NOMO-1 treated with DMSO at 0.1 percent for 48 hours (cell line): ENCODE measurements around the gene TMEM92.
"Not testable (repeated sequence)": the region's sequence is repeated elsewhere in the genome, so short reads cannot be mapped to it uniquely, and the experiment has no call there.

Source experiments
- DNase-seq: peaks from one replicate; lab custom pipeline; 2025; ENCODE audit not compliant: unreplicated experiment; lab: John Stamatoyannopoulos, UW

The TMEM92 gene

DNA sequence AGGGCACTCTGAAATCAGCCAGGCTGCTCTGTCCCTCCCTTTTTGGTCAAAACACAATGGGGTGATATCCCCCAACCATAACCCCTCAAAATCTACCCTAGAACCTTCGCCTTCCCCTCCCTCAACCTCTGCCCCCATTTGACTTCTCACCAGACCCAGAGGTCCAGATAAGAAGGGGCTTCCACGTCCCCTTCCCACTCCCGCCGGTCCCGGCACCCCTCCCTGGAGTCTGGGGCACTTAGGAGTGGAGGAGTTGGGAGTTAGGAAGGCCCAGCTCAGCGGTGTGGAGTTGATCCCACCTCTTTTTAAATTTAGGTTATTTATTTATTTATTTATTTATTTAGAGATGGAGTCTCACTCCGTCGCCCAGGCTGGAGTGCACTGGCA lies 619 bp upstream of the TMEM92 start:
- no peak for DNase-seq

DNA sequence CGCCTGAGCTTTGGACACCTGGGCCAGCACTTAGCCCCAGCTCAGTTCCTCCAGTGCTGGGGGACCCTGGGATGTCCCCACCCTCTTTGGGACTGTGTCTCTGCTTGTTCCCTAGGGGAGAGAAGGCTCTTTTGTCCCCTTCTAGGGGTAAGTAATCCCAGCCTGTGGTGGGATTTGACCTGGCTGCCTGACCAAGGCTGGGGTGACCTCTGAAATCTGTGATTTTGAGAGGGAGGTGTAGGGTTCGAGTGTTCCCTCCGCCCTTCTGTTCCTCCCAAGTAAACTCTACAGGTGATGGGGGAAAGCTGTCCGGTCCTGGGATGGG lies 593 bp downstream of the TMEM92 start:
- DNase-seq, result no peak

DNA sequence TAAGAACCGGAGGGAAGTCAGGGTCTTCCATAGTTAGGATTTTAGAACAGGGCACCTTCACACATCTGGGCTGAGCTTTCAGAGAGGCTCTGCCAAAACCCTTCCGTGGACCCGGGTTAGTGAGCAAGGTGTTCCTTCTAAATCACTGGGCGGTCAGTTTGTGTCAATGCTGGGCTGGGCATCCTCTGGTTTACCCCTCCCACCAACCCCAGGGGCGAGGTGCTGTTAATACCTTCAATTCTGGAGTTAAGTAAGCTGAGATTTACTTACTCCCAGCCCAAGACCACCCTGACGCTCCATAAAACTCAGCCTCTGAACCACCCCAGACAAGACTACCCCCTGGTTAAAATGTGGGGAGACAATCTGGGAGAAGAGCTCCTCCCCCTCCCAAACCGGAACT lies 1.0 kb downstream of the TMEM92 start:
- DNase-seq, result no peak

DNA sequence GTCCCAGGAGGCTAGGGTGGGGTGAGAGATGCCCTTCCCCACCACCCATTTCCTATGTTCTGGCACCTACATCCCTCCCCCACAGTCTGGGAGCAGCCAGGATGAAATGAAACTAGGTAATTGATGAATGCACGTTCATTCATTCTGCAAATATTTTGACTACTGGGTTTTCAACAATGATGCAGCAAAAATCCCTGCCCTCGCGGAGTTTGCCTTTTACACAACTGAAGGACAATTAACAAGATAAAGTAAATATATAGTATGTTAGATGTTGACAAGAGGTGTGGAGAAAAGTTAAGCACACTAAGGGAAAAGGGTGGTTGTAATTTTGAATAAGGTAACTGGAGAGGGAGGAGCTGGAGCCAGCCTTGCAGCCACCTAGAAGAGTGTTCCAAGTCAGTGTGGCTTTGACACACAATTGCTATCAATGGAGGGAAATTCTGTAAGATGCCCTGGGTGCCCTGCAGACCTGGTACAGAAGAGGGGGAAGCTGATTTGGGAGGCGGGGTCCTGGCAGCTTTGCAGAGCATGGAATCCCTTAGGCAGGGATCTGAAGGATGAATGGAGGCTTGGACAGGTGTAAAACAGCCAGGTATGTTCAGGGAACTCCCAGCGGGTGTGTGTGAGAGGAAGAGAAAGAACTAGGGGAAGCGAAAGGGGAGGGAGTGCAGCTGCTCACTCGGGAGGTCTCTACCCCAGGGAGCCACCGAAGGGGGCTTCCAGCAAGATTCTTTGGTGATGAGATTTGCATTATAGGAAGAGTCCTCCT lies 2.5 kb downstream of the TMEM92 start:
- DNase-seq, result no peak

DNA sequence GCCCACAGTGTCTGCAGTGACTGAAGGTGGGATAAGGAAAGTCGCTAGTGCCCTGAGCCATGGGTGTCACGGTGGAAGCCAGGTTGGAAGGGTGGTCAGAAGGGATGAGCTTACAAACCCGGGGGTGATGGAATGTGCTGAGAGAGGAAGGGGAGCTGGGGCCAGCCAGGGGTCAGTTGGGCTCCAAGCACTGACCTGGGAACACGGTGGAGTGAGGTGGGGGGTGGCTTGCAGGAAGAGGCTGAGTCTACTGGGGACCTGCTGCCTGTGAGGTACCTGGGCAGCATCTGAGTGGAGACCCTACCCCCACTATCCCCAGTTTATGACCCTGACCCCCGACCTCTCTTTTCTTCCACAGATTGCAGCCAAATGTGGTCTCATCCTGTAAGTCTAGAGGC lies 3.1 kb downstream of the TMEM92 start:
- DNase-seq, result no peak

DNA sequence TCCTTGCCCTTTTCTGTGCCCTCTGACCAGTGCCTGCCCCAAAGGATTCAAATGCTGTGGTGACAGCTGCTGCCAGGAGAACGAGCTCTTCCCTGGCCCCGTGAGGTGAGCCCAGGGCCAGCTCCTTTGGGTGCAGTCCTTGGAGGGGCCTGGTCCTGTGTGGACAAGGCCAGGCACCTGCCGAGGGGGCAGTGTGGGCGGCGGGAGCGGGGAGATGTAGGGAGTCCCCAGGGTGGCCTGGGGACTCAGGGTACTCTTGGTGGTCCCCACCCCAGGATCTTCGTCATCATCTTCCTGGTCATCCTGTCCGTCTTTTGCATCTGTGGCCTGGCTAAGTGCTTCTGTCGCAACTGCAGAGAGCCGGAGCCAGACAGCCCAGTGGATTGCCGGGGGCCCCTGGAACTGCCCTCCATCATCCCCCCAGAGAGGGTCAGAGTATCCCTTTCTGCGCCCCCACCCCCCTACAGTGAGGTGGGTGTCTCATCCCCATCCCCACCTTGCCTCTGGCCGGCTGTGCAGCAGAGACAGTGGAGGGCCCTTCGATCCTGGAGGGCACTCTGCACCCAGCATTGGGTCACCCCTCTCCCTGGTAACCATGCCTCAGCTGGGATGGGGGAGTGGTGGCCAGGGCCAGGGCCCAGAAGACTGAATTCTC lies 4.4 kb downstream of the TMEM92 start:
- no peak for DNase-seq

DNA sequence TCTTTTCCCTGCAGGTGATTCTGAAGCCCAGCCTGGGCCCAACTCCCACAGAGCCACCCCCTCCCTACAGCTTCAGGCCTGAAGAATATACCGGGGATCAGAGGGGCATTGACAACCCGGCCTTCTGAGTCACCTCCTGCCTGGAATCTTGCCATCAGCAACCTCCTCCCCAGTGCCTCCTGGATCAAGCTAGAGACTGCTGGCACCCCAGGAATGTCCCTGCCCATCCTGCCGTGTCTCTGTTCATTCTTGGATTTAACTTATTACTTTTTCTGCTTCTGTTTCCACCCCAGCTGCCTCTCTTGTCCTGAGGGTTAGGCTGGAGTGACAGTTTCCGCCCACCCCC lies 4.9 kb downstream of the TMEM92 start:
- no peak for DNase-seq

DNA sequence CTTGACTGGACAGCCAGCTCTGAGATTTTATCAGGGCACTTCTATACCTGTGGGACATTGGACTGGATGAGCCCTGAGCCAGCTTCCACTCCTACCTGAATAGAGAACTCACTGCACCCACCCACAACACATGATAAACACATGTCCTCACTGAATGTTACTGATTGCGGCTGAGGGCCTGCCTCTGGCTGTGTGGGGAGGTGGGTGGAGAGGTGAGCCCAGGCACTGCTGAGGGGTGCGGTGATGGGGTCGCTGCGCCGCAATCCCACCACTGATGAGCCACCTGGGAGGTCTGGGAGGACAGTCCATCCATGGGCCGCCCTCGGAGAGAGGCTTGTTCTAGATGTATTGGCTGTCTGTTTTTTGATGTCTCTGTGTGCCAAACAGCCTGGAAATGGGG lies 5.4 kb downstream of the TMEM92 start:
- no peak for DNase-seq

DNA sequence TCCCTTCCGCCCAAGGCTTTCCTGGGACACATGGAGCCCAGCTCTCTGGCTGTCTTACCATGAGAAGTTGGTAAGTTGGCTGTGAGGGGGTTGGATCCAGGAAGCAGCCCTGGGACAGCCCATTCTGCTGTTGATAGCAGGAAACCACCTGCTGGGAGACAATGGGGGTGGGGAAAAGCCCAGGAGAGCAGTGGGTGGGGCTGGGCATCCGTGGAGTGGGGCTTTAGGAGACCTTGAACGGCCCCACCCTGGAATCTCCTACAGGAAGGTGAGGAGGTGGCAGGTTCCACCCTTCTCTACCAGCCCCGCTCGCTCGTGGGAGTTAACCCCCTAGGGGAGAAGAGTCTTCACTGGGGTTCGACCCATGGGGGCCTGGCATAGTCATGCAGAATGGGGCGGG lies 5.8 kb downstream of the TMEM92 start:
- no peak for DNase-seq

DNA sequence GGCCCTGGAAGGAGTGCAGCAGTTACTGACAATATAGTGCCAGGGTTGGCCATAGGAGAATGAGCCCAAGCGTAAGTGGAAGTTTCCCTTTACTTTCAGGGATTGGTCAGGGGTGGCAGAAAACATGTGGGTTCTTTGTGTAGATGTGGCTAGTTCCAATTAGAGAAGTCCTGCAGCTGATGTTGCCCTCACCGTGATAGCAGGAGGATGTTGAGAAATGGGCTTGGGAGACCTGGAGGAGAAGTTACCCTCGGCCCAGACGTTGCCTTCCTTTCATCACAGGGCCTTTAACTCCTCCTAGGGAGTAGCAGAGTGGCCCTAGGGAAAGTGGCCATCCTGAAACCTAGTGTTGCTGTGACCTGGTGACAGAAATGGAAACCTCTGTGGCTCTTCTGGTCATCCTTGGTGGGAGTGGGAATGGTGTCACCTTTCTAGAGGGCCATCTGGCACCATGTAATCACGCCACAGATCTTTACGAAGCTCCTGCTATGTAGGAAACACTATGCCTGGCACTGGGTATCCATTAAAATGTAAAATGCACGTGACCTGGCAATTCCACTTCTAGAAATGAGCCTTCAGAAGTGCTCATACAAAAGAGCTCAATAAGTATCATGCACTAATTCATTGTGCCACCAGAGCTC lies 6.7 kb downstream of the TMEM92 start:
- DNase-seq, result peak; percentile 56

DNA sequence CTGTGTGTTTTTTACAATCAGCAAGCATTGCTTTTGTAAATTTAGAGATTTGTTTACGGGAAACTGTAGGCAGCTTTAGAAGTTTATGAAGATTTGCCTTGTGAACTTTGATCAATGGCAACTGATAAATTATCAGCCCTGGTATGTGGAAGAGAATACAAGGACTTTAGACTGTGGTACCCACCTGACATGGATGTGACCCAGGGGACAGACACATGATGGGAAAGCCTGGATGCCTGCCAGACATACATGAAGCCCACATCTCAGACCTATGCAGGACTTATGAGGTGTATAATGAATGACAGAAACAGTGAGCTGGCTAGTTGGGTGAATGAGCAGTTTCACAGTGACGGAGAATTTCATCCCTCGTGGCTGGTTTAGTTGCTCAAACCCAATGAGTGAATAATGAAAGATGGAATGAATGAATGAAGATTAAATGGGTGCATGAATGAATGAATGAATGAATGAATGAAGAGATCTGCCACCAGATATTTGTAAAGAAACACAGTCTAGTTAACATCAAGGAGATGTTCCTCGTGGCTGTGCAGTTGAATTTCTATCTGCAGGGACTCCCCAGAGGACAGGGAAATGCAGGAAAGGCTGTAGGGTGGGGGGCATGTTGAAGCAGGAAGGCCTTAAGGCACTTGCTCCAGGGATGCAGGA lies 7.6 kb downstream of the TMEM92 start:
- no peak for DNase-seq

DNA sequence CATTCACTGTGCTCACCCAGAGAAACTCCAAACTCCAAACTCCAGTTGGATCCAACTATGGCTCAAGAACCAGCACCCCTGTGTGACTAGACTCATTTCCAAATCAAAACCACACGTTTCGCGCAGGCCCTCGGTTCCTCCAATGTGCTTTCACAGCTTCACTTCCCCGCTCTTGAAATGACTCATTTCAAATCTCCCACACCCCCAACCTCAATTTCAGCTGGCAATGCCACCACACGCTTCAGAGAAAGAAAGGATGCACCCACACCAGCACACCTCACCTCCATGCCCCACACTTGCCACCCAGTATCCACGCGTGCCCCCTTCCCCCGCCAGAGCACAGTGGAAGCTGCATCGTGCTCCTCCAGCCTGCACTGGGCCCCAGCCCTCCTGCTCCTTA lies 9.0 kb downstream of the TMEM92 start:
- peak; percentile 77 for DNase-seq

DNA sequence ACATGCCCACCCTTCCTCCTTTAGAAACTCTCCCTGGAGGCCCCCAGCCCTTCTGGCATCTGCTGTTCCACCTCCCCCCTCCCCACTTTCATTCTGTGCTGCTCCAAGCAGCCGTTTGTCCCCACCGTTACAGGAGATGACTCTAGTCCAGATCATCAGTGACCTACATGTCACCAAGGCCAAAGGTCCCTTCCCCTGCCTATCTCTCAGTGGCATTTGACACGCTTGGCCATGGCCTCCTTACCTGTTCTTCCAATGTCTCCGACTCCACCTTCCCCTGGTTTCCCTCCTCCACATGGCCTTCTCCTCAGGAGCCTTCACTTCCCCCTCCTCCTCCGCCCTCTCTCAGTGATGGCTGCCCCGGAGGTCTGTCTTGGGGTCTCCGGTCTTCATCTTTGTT lies 9.4 kb downstream of the TMEM92 start:
- DNase-seq, result no peak

DNA sequence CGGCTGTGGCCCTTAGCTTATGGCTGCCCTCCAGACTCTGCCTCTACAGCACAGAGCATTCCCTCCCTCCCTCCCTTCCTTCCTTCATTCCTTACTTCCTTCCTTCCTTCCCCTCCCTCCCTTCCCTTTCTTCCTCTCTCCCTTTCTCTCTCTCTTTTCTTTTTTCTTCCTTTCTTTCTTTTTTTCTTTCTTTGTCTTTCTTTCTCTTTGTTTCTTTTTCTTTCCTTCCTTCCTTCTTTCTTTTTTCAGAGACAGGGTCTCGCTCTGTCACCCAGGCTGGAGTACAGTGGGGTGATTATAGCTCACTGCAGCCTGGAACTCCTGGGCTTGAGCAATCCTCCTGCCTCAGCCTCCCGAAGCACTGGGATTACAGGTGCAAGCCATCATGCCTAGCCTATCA lies 11.7 kb downstream of the TMEM92 start:
- no peak for DNase-seq

DNA sequence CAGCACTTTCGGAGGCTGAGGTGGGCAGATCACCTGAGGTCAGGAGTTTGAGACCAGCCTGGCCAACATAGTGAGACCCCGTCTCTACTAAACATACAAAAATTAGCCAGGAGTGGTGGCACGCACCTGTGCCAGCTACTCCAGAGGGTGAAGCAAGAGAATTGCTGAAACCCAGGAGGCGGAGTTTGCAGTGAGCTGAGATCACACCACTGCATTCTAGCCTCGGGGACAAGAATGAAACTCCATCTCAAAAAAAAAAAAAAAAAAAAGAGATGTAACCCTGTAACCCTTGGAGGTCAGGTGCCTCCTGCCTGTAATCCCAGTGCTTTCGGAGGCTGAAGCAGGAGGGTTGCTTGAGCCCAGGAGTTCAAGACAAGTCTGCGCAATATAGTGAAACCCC lies 13.0 kb downstream of the TMEM92 start:
- not testable (repeated sequence) for DNase-seq

DNA sequence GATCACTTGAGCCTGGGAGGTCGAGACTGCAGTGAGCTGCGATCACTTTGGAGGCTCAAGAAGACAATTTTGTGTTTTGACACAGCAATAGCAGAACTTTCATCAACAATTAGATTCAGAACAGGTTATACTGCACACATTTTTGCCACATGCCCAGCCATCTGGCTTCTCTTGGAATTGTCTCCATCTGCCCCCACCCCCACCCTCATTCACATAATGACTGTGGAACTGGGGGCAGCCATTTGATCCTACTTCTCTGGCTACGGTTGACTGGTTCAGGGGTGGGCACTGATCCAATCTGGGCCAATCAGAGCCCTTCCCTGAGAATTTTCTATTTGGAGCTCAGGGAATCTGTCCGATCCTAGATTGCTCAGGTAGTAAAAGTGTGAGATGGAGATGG lies 14.0 kb downstream of the TMEM92 start:
- DNase-seq, result no peak

DNA sequence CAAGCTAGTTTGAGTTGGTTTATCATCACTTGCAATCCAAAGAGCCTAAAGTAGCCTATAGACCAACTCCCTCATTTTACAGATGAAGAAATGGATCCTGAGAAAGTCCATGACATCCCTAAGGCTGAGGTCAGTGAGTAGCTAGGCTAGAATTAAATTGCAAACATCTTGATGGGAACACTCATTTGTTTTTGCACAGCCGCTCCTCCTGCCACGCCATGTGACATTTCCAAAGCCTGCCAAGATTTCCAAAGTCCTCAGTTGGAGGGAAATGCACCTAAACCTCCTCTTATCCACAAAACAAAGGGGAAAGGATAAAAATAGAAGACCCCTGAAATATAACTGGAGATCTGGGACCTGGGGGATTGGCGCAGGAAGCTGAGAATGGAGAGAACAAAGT lies 15.0 kb downstream of the TMEM92 start:
- DNase-seq, result no peak

DNA sequence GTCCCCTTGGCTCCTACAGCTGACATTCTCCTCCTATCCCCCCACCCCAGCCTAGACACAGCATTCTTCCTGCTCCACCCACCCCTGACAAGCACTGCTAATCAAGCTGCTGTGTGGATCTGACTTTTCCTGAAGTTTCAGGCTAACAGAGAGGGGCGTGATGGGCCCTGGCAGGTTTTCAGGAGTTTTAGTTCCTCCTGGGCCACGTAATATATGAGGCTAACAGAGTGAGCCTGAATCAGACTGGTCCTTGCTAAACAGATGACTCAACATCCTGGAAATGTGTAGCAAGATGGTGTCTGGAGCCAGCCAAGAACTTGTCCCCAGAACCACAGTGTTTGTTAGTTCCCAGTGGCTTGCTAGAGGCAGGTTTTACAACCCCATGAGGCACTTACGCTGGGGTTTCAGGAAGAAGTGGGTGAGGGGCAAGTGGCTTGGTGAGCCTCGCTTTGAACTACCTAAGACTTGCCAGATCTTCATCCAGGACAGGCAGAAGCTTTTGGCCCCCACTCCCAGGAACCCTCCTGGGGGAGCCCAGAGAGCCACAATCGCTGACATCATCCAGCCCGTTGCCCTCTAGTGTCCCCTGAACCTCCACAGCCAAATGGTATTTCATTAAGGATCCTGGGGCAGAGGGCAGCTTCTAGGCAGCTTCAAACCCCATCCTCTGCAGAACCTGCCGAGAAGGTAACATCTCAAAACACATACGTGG lies 15.9 kb downstream of the TMEM92 start:
- peak; percentile 96 for DNase-seq

DNA sequence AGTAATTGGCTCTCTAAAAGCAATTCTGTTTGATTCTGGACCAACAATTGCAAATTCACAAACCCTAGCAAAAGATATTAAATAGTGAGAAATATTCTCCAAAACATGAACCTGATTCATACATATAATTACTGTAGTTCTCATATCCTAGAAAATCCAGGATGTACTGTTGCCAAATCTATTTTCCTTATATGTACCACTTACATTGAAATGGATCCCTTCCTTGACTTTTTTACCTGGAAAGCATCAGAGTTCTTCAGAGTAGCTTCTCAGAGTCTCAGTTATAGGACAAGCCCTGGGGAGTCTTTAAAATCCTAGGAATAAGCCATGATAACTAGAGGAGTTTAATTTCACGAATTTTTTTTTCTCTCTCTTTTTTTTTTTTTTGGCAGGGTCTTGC lies 16.7 kb downstream of the TMEM92 start:
- no peak for DNase-seq

DNA sequence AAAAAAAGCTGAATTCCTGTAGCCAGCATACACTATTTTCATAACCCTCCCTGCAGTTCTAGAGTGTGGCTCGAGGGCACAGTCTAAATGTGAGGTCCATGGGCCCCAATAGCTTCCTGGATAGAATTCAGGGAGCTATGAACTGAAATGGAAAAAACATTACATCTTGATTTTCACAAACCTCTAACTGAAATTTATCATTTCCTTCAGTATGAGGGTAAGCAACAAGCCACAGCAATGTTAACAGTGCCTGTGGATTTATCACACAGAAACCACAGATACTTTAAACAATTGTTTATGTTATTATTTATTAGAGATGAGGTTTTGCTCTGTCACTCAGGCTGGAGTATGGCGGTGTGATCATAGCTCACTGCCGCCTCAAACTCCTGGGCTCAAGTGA lies 18.2 kb downstream of the TMEM92 start:
- no peak for DNase-seq

DNA sequence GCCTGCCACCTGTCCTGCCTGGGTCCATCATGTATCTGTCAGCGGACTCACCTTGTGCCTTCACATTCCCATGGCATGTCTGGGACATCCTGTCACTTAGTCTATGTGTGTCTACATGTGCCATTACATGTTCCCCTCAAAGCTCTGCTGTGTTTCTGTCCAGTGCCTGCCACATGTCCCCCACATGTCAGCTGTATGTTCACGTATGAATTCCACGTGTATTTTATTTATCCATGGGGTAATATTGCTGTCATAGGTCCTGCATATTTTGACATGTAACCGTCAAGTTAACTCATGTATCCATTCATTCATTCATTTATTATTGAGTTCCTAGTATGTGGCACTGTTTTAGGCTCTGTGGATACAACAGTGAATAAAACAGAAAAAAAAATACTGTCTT lies 20.8 kb downstream of the TMEM92 start:
- DNase-seq, result no peak
